GM21515 (cell line): ENCODE measurements around the gene STK38.

ENCODE experiments used
- ATAC-seq: cut with Tn5 transposase; IDR thresholded peaks from one replicate; pipeline ENCODE4 v1.9.1; 2021; ENCODE audit not compliant: unreplicated experiment

STK38 gene

GRCh38 chr6:36566418-36566905 lies 19.2 kb upstream of the STK38 start:
- ATAC-seq, result no peak

GRCh38 chr6:36563928-36564284 lies 16.6 kb upstream of the STK38 start:
- no peak for ATAC-seq

DNA sequence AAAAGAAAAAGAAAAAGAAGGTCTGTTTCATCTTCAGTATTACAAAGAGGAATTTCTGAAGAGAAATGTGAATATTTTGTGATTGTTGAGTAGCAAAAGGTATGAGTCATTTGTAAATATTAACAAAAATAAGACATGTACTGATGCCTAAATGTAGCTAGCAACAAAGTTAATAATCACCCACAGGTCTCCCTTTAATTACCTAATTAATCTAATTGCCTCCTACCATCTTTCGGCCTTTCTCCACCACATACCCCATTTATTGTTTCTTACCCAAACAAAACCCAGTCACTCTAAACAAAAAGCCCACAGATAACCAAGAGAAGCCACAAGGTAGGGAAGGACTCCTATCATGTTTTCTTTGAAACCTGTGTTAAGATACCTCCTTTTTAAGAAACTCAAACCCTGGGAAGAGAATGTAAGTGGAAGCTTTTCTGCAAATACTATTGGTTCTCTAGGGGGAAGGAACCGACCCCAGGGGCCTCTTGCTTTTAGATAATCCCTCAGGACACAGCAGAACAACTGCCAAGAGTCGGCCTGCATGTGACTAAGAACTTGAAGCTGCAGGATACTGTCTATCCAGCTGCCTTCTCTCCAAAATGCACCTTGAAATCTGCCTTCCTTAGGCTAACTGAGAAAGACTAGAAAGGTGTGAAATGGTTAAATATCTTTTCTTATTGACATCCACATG lies 16.1 kb upstream of the STK38 start:
- ATAC-seq, result no peak

GRCh38 chr6:36560822-36561221 lies 13.5 kb upstream of the STK38 start:
- no peak for ATAC-seq

DNA sequence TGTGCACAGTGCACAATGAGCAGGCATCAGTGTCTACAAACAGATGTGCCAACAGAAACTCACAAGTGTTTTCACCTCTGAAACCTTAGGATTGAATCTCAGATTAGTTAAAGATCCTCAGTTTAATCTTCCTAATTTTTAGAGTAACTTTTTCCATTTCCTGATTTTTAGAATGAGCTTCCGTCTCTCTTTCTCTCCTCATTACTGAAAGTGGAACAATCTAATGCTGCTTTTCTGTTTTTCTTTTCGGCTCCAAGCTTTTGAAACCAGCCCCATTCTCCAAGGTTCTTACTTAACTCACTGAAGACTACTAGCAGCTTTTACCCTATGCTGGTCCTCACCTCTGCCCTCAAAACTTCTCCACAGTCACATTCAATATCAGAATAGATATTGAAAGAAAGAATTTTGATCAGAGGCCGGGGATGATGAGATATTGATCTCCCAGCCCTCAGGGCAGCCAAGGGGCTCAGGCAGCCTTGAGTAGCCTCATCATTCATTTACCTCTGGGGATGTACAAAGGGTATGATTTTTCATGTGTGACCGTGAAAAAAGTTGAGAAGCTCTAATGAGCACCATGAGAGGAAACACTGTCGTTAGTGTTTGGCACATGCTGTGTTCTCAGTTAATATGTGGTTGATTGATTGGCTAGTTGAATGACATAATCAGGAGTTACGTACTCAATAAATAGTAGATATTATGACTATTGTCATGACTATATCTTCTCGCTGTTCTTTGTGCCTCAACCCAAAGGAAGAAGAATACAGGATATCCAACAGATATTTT lies 11.9 kb upstream of the STK38 start:
- no peak for ATAC-seq

DNA sequence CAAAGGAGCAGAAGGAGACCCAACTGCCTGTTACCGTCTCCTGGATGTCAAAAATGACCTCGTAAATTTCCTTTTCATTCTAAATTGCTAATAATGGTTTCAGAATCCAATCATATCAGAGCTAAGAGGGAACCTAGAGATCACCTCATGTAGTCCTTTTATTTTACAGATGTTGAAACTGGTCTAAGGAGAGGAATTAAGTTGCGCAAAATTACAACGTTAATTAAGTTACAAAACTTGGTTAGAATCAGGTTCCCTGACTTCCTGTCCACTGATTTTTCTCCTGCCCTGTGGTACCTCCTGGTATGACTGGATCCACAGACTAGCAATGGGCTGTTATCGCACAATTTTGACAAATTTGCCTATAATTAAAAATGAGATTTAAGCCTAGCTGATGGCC lies 9.0 kb upstream of the STK38 start:
- ATAC-seq, result no peak

GRCh38 chr6:36555750-36556252 lies 8.5 kb upstream of the STK38 start:
- no peak for ATAC-seq

DNA sequence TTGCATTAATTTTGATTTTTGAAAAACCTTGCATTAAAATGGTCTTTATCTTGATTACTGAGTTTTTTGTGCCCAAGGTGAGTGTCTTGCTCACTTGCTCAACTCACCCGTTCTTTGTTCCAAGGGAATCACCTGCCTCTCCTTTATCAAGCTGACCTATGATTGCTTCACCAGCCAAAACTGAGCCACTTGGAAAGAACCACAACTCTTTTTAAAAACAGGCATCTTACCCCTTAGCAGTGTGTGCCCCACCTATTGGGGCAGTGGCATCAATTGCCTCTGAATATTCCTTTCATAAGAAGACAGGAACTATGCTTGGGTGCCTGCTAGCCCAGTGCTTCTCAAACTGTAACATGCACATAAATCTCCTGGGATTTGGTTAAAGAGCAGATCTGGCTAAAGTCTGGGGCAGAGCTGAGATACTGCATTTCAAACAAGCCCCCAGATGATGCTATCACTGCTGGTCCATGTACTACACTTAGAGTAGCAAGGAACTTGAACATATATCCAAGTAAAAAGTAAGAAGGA lies 3.3 kb upstream of the STK38 start:
- no peak for ATAC-seq

- no peak for ATAC-seq
Measured at GRCh38 chr6:36548401-36548743, 1.1 kb upstream of the STK38 start.

DNA sequence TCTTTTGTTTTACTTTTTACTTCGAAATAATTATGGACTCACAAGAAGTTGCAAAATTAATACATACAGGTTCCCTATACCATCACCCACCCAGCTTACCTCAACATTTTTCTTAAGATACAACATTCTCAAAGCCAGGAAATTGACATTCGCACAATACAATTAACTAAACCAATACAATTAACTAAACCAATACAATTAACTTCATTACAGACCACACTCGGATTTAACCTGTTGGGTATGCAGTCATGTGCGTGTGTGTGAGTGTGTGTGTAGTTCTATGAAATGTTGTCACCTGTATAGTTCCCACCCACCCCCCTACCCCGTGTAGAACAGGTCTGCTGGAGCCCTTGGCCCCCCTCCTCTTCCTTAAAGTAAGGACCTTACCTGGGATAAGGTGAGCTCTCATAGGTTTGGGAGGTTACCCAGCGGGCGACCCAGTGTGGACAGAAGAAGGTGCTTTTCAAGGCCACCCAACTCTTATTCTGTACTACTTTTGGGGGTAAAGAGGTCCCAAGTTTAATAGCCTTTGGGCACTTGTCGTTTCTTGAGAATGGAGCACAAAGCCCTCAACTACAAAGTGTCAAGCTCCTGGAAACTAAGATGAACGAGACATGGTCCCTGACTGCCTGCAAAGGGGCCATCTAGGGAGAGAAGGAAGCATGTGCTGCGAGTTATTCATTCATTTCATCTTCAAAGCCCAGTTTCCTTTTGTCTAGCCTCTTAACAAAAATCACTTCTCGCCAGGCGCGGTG lies 544 bp upstream of the STK38 start:
- ATAC-seq, result no peak

- no peak for ATAC-seq
Measured at GRCh38 chr6:36546308-36546919, 865 bp downstream of the STK38 start.

DNA sequence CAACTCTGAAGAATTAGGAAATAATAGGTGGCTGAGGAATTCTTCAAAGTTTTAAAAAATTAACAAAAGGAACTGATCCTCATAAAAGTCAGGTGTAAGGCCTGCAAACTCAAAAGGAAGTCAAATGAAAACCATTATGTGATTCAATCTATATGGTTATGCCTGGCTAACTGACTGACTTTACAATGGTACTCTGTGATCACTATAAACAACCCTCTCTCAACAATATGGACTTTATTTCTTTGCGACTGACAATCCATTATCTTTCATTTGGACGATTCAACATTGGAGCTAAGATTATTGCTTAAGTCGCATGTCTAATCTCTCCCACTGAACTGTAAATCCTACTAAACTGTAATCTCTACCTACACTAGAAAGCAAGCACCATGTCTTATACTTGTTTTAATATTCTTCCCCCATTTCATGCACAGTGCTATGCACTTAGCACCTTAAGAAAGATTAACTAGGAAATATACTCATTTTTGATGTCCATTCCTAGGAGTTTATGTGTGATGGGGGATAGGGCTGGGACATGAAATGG lies 1.4 kb downstream of the STK38 start:
- ATAC-seq, result no peak

GRCh38 chr6:36544228-36544627 lies 3.1 kb downstream of the STK38 start:
- no peak for ATAC-seq

- ATAC-seq, result no peak
Measured at GRCh38 chr6:36542041-36542440, 5.2 kb downstream of the STK38 start.

GRCh38 chr6:36539814-36540568 lies 7.3 kb downstream of the STK38 start:
- no peak for ATAC-seq

GRCh38 chr6:36536873-36537547 lies 10.3 kb downstream of the STK38 start:
- ATAC-seq, result no peak

DNA sequence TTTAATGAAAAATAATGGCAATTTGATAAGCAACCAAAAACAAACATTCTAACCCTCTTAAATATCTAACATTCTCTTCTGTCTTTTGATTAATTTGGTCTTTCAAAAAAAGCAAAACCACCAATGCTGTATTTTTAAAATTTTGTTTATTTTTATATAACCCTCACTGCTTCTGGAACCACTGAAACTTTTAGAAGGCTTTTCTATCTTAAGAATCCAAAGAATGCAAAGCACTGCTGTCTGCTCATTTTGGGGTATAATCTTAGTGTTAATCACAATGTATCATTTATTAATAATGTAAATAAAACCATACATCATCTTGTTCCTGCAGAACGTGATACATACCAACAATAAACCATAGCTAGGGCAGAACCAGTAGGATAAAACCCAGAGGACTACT lies 14.0 kb downstream of the STK38 start:
- ATAC-seq, result no peak

DNA sequence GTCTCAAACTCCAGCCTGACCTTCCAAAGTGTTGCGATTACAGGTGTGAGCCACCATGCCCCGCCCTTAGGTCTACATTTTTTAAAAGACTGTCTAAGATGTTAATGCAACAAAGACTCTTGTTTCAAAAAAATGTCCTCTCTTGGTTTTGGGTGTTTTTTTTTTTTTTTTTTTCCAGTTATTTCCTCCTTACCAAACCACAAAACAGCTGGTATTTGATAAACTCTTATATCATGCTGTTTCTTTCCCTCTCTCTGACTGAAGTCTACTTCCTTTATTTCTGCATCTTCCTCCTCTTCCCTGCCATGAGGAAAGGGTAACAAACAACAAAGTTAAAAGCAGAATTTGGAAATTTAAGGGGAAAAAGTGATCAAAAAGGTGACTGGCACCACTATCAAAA lies 21.2 kb downstream of the STK38 start:
- ATAC-seq, result no peak

DNA sequence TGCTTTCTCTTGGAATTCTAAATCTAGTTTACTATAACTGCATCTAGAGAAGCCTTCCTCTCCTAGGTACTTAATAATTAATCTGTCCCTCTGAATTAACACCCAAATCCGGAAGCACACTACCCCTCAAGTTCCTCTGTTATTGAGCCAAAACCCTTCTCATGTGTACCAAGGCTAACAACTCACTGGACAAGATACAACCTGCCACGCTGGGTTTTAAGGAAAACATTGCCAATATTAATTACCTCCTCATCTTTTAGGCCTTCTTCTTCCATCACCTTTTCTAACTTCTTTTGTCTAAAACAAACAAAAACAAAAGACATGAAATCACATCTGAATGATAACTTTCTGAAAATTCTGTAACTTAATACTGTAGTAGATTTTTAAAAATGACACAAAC lies 21.9 kb downstream of the STK38 start:
- no peak for ATAC-seq

- no peak for ATAC-seq
Measured at GRCh38 chr6:36524871-36525270, 22.4 kb downstream of the STK38 start.
